Gastroesophageal sphincter (tissue), 4 donors: Measurements from ENCODE around the gene ZCCHC17. TPM values are rescaled to one million over a fixed set of nuclear protein-coding genes. Genes with fewer than 3 reads are reported as not detected.

Source experiments
- ATAC-seq: fragments of 150-250 bp; one replicate; pipeline ENCODE4 v1.9.1; 2016; ENCODE audit warnings: mild to moderate bottlenecking, moderate library complexity
- H3K27ac ChIP-seq, 4 donors: fragments of 200-600 bp; sonication (generic) in 3 of 4; 1 replicate in 3 of 4; 2 replicates in 1 of 4; pipeline ENCODE4 v1.5.1; 2016 to 2019
- H3K27me3 ChIP-seq: fragments of 200-600 bp; sonication (generic); one replicate; pipeline ENCODE4 v1.5.1; 2019
- H3K36me3 ChIP-seq, 2 donors: fragments of 200-600 bp; sonication (generic); one replicate each; pipeline ENCODE4 v1.5.1; 2019; ENCODE audit warnings: control low read depth in 1 of 2
- H3K4me1 ChIP-seq, 3 donors: fragments of 200-600 bp; sonication (generic); 1 replicate in 2 of 3; 2 replicates in 1 of 3; pipeline ENCODE4 v1.5.1; 2016 to 2019; ENCODE audit warnings: control low read depth in 2 of 3
- H3K4me3 ChIP-seq, 2 donors: fragments of 200-600 bp; sonication (generic); one replicate each; pipeline ENCODE4 v1.5.1; 2019; ENCODE audit warnings: mild to moderate bottlenecking in 1 of 2, moderate library complexity in 1 of 2
- H3K9me3 ChIP-seq, 3 donors: fragments of 200-600 bp; sonication (generic); one replicate each; pipeline ENCODE4 v1.5.1; 2017 to 2019; ENCODE audit warnings: control low read depth in 2 of 3
- EP300 ChIP-seq: sonication (generic); formaldehyde crosslinking; IDR thresholded peaks from one replicate; pipeline ENCODE4 v1.6.1; 2017; ENCODE audit warnings: antibody characterized with exemption, mild to moderate bottlenecking
- POLR2A ChIP-seq, 2 donors: fragments of 450-650 bp; IDR thresholded peaks; one replicate each; pipeline ENCODE4 v1.6.1; 2017; ENCODE audit warnings: antibody characterized with exemption in 2 of 2, mild to moderate bottlenecking in 2 of 2, moderate library complexity in 1 of 2
- POLR2AphosphoS5 ChIP-seq: sonication (generic); formaldehyde crosslinking; IDR thresholded peaks from one replicate; pipeline ENCODE4 v1.6.1; 2017; ENCODE audit warnings: antibody characterized with exemption
- whole genome bisulfite sequencing, 2 donors: methylation state at CpG; one replicate each; pipeline ENCODE4 v1.1.5; 2018; ENCODE audit warnings: low coverage in 1 of 2; 5-methylcytosine and 5-hydroxymethylcytosine counted together
- total RNA-seq, 4 donors: library from RNA; depleted of rRNA; stranded (reverse); fragments of >200 nt; gene quantifications; one replicate each; pipeline ENCODE4 v1.1.0, GENCODE V29; 2016
- TF ChIP-seq, protein P1 (sequence below), 4 experiments: fragments of 200-600 bp in 2 of 4; fragments of 450-650 bp in 2 of 4; sonication (generic) in 1 of 4; IDR thresholded peaks; one replicate each; pipeline ENCODE4 v1.5.1; 2017 to 2019; ENCODE audit warnings: antibody characterized with exemption in 4 of 4, mild to moderate bottlenecking in 2 of 4, moderate library complexity in 2 of 4

ZCCHC17 gene
- total RNA-seq, 4 donors from 2014 or later = 25.4 to 28.7 (median 27.4) TPM

DNA sequence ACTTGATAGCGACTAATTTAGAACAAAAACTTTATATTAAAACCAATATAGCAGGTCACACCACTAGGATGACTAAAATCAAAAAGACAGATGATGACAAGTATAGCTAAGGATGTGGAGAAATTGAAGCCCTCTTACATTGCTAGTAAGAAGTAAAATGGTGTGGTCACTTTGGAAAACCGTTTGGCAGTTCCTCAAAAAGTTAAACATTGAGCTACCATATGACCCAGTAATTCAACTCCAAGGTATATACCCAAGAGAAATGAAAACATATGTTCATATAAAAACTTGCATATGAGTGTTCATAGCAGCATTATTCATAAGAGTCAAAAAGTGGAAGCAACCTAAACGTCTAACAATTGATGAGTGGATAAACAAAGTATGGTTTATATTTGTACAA, 103.1 kb downstream of the ZCCHC17 start:
- peaks cover 5% of the 10 kb centered on the region for H3K27me3 ChIP-seq
- H3K27ac ChIP-seq = no peak overlapping the region
- H3K9me3 ChIP-seq = no peaks in the 10 kb centered on the region
- no peaks in the 10 kb centered on the region for H3K36me3 ChIP-seq
- no peak overlapping the region for H3K4me3 ChIP-seq
- TF ChIP-seq, protein P1, sequence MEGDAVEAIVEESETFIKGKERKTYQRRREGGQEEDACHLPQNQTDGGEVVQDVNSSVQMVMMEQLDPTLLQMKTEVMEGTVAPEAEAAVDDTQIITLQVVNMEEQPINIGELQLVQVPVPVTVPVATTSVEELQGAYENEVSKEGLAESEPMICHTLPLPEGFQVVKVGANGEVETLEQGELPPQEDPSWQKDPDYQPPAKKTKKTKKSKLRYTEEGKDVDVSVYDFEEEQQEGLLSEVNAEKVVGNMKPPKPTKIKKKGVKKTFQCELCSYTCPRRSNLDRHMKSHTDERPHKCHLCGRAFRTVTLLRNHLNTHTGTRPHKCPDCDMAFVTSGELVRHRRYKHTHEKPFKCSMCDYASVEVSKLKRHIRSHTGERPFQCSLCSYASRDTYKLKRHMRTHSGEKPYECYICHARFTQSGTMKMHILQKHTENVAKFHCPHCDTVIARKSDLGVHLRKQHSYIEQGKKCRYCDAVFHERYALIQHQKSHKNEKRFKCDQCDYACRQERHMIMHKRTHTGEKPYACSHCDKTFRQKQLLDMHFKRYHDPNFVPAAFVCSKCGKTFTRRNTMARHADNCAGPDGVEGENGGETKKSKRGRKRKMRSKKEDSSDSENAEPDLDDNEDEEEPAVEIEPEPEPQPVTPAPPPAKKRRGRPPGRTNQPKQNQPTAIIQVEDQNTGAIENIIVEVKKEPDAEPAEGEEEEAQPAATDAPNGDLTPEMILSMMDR (IDR thresholded peaks at IDR 0.05) = no peak
- TF ChIP-seq POLR2A (IDR thresholded peaks at IDR 0.05) (no peak), POLR2AphosphoS5 (no peak), EP300 (no peak)
- 51 to 52% methylated on average over 3 of the region's 3 CpGs for WGBS, 2 donors
- ATAC-seq = no peak
- H3K4me1 ChIP-seq = peaks cover 0 to 2% (median under 1%) of the 10 kb centered on the region in 3 donors

DNA sequence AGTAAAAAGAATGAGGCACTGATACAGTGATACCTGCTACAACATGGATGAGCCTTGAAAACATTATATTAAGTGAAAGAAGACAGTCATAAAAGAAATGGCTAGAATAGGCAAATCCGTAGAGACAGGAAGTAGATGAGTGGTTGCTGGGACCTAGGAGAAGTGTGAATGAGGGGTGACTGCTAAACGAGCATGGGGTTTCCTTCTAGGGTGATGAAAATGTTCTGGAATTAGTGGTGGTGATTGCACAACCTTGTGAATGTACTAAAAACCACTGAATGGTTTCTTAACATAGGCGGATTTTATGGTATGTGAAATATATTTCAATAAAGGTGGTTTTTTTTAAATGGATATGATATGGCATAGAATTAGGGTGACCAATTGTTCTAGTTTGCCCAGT, 103.6 kb downstream of the ZCCHC17 start:
- Histone ChIP-seq H3K4me1 (no peaks in the 10 kb centered on the region), H3K27me3 (peaks cover 5% of the 10 kb centered on the region), H3K36me3 (no peaks in the 10 kb centered on the region), H3K27ac (no peak overlapping the region), H3K4me3 (no peak overlapping the region), H3K9me3 (no peaks in the 10 kb centered on the region)
- TF ChIP-seq EP300 (no peak), POLR2AphosphoS5 (no peak), POLR2A (IDR thresholded peaks at IDR 0.05) (no peak)
- TF ChIP-seq, protein P1 (IDR thresholded peaks at IDR 0.05) = no peak
- ATAC-seq = no peak
- WGBS, 2 donors = 41 to 61% methylated on average over 3 of the region's 3 CpGs

DNA sequence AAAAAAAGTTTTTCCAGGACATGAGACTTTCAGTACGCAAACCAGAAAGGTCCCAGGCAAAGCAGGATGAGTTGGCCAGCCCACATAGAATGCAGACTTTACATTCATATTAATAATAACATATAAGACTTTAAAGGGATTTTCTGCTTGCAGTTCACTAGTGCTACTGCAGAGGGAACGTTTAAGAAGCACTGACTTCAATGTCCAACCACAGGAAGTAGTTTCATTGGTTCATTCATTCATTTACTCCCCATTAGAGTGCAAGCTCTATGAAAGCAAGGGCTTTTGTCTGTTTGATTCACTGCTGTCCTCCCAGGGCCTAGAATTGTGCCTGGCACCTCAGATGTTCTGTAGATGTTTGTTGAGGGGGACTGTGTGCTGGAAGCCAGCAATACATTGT, 104.4 kb downstream of the ZCCHC17 start:
- ATAC-seq = no peak
- TF ChIP-seq EP300 (no peak), POLR2AphosphoS5 (no peak), POLR2A (IDR thresholded peaks at IDR 0.05) (no peak)
- TF ChIP-seq, protein P1 (IDR thresholded peaks at IDR 0.05) = no peak
- WGBS, 2 donors = 31% methylated on average over 2 of the region's 2 CpGs; no CpG with 5 or more reads in 1 of the 2 donors

DNA sequence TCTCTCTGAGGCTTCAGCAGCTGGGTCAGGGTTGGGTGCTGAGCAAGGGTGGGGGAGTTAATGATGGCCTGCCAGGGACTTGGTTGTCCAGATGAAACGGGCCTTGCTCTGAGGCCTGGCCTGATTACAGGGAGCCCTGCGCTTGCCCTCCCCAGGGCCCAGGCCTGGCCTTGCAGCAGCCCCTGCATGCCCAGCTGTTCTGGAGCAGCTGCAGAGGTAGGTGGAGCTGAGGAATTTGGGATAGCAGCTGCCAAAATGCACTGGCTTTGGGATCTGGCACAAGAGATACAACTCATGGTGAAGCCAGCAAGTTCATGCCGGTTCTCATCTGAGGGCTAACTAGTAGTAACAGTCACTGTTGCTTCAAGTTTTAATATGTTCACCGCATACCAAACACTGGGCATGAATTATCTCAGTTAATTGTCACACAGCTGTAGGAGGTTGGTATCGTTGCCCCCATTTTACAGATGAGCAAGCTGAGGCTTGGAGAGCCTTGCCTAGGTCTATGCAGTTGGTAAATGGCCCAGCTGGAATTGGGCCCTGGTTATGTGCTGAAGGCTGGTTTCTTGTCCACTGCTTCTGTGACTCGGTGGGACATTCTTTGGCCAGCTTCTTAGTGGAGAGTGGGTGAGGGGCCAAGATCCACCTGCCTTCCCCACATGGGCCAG, 108.9 kb downstream of the ZCCHC17 start:
- no peaks in the 10 kb centered on the region for H3K9me3 ChIP-seq
- no peaks in the 10 kb centered on the region for H3K36me3 ChIP-seq
- ATAC-seq = no peak
- WGBS, 2 donors = 80 to 89% methylated on average over 2 of the region's 6 CpGs
- H3K4me1 ChIP-seq = no peaks in the 10 kb centered on the region
- no peak overlapping the region for H3K4me3 ChIP-seq
- no peak overlapping the region for H3K27ac ChIP-seq
- TF ChIP-seq EP300 (no peak), POLR2A (IDR thresholded peaks at IDR 0.05) (no peak), POLR2AphosphoS5 (no peak)
- TF ChIP-seq, protein P1 (IDR thresholded peaks at IDR 0.05) = no peak
- H3K27me3 ChIP-seq = peaks cover 25% of the 10 kb centered on the region

More for the DNA sequence above, 104.4 kb downstream of the ZCCHC17 start:
- H3K36me3 ChIP-seq = no peaks in the 10 kb centered on the region
- no peak overlapping the region for H3K4me3 ChIP-seq
- no peaks in the 10 kb centered on the region for H3K9me3 ChIP-seq
- peaks cover 5% of the 10 kb centered on the region for H3K27me3 ChIP-seq
- H3K27ac ChIP-seq = no peak overlapping the region
- H3K4me1 ChIP-seq = no peaks in the 10 kb centered on the region

DNA sequence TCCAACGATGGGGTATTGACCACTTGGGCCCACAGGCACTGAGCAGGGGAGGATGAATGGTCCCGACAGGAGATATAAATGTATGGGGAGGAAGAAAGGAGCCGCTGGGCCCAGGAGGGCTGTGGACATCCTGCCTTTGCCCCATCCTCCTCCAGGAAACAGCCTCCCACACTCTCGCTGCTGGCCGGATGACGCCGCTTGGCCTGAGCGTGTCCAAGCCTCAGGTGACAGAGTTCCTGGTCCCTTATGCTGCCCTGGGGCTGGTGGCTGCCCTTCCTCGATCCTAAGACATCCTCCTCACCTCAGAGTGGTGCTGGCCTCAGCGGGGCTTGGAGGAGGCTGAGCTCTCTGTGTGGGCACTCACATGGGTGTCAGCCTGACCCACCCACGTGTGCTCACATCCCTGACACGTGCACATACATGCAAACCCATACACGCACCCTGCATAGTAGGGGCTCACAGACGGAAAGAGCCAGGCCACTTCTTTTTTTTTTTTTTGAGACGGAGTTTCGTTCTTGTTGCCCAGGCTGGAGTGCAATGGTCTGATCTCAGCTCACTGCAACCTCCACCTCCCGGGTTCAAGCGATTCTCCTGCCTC, 110.3 kb downstream of the ZCCHC17 start:
- WGBS, 2 donors = 81 to 83% methylated on average over 3 to 7 of the region's 18 CpGs
- Histone ChIP-seq H3K27ac (no peak overlapping the region), H3K4me3 (no peak overlapping the region), H3K4me1 (no peaks in the 10 kb centered on the region), H3K36me3 (no peaks in the 10 kb centered on the region), H3K9me3 (no peaks in the 10 kb centered on the region), H3K27me3 (peaks cover 26% of the 10 kb centered on the region)
- no peak for TF ChIP-seq POLR2AphosphoS5
- no peak for ATAC-seq
